GM21367 (cell line): ENCODE measurements around the gene MACROD2.
"Not testable (repeated sequence)": the region's sequence is repeated elsewhere in the genome, so short reads cannot be mapped to it uniquely, and the experiment has no call there.

Source experiments
- ATAC-seq: cut with Tn5 transposase; IDR thresholded peaks from one replicate; pipeline ENCODE4 v1.9.1; 2021; ENCODE audit not compliant: unreplicated experiment

The MACROD2 gene

GRCh38 chr20:15528391-15529111 is 1533.2 kb downstream of the MACROD2 start:
- ATAC-seq, result no peak

GRCh38 chr20:15535863-15536262 is 1540.5 kb downstream of the MACROD2 start:
- ATAC-seq, result no peak

GRCh38 chr20:15537200-15537599 is 1541.9 kb downstream of the MACROD2 start:
- not testable (repeated sequence) for ATAC-seq

GRCh38 chr20:15542655-15543054 is 1547.3 kb downstream of the MACROD2 start:
- ATAC-seq, result no peak

- ATAC-seq, result no peak
These were observed 1549.4 kb downstream of the MACROD2 start for GRCh38 chr20:15544742-15545141.

GRCh38 chr20:15546525-15547023 is 1551.3 kb downstream of the MACROD2 start:
- no peak for ATAC-seq

- ATAC-seq, result no peak
These were observed 1551.8 kb downstream of the MACROD2 start for GRCh38 chr20:15547119-15547518.

GRCh38 chr20:15550116-15550870 is 1555.0 kb downstream of the MACROD2 start:
- ATAC-seq, result no peak

- ATAC-seq, result no peak
These were observed 1560.6 kb downstream of the MACROD2 start for GRCh38 chr20:15555913-15556312.

- ATAC-seq, result no peak
These were observed 1561.6 kb downstream of the MACROD2 start for GRCh38 chr20:15556869-15557268.

GRCh38 chr20:15561070-15561569 is 1565.8 kb downstream of the MACROD2 start:
- no peak for ATAC-seq

- ATAC-seq, result no peak
These were observed 1566.5 kb downstream of the MACROD2 start for GRCh38 chr20:15561707-15562404.

GRCh38 chr20:15563836-15564235 is 1568.5 kb downstream of the MACROD2 start:
- ATAC-seq, result no peak

- peak; percentile 96 for ATAC-seq
These were observed 1569.7 kb downstream of the MACROD2 start for GRCh38 chr20:15564981-15565380.

GRCh38 chr20:15565786-15566185 is 1570.5 kb downstream of the MACROD2 start:
- no peak for ATAC-seq

- ATAC-seq, result no peak
These were observed 1571.9 kb downstream of the MACROD2 start for GRCh38 chr20:15567219-15567618.

- no peak for ATAC-seq
These were observed 1574.8 kb downstream of the MACROD2 start for GRCh38 chr20:15570156-15570555.

GRCh38 chr20:15571056-15571455 is 1575.7 kb downstream of the MACROD2 start:
- ATAC-seq, result no peak

GRCh38 chr20:15575255-15575654 is 1579.9 kb downstream of the MACROD2 start:
- ATAC-seq, result no peak

- no peak for ATAC-seq
These were observed 1581.1 kb downstream of the MACROD2 start for GRCh38 chr20:15576411-15576810.

- no peak for ATAC-seq
These were observed 1582.8 kb downstream of the MACROD2 start for GRCh38 chr20:15578113-15578512.
